Hematopoietic multipotent progenitor cell treated with erythropoietin and hydrocortisone succinate and interleukin-3 and kit ligand, for 6 days (in vitro differentiated cells): ENCODE data around the gene C6orf52.
"Not testable (repeated sequence)": the region's sequence is repeated elsewhere in the genome, so short reads cannot be mapped to it uniquely, and the experiment has no call there.

ENCODE experiments used
- DNase-seq: peaks from one replicate; pipeline ENCODE4 v3.0.0-alpha.2; 2015

Gene C6orf52

DNA sequence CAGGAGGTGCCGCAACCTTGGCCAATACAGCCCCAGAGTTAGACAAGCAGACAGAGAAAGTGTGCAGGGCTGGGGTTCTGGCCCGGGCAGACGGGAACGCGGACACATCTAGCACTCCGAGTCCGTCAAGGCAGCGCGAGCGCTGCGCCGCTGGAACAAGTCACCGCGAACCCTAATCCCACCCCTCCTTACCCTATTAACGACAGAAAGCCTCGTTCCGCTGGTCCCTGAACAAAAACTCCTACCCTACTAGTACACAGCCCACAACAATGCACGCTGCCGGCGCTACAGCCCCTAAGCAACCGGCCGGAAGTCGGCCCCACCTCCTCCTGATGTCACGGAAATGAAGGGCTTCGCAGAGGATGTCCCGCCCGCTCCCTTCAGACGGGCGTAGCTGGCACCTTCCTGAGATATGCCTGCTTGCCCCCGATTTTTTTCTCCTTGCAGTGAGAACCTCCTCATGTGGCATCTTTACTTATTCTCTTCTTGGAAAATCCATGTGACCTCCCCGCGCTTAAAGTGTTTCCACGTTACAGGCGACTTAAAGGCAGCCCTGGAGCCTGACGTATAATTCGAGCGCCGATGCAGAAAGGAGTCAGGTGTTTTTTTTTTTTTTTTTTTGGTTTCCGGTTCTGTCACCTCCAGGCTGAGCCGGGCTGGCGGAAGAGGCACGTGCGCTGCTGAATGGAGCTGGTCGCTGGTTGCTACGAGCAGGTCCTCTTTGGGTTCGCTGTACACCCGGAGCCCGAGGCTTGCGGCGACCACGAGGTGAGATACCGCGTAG lies at the start of gene C6orf52, which contains the start of gene PAK1IP1:
Gene C6orf52, minus strand, starts transcription at position 315 of the 784 bp plus-strand sequence. CDS start 7,066 bp downstream, outside the sequence.
Gene PAK1IP1, plus strand, starts transcription at position 671 of the 784 bp plus-strand sequence. Its CDS starts 14 bp downstream, at position 685.
- DNase-seq: peak; percentile 98

DNA sequence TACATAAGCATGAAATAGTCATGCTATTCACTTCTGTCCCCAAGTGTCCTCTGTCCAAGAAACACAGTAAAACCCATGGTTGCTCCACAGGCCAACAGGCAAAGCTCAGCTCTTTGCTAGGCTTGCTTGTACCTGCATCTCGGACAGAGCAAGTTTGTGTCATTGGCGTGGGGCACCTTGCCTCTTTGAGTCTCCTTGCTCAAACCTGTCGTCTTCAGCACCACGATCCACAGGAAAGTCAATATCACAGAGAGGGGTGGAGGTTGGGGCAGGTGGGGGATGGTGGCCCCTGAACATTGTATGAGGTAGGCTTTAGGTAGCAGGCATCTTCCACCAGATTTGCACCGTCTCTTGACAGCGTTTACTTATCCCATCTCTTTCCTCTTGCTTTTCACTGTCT lies 49.1 kb upstream of the C6orf52 start:
- DNase-seq: no peak

DNA sequence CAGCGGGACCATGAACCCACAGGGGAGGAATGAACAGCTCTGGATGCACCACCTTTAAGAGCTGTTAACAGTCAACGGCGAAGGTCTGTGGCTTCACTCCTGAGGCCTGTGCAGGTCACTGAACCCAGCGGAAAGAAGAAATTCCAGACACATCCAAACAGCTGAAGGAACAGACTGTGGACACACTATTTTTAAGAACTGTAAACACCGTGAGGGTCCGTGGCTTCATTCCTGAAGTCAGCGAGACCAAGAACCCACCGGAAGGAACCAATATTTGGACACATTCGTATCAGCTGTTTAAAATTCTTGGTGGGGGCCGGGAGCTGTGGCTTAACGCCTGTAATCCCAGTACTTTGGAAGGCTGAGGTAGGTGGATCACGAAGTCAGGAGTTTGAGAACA lies 47.8 kb upstream of the C6orf52 start:
- no peak for DNase-seq

DNA sequence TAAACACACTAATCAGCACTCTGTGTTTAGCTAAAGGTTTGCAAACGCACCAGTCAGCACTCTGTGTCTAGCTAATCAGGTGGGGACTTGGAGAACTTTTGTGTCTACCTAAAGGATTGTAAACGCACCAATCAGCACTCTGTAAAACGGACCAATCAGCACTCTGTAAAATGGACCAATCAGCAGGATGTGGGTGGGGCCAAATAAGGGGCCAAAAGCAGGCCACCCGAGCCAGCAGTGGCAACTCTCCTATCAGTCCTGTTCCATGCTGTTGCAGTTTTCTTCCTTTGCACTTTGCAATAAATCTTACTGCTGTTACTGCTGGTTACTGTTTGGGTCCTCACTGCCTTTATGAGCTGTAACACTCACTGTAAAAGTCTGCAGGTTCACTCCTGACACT lies 47.2 kb upstream of the C6orf52 start:
- DNase-seq: not testable (repeated sequence)

DNA sequence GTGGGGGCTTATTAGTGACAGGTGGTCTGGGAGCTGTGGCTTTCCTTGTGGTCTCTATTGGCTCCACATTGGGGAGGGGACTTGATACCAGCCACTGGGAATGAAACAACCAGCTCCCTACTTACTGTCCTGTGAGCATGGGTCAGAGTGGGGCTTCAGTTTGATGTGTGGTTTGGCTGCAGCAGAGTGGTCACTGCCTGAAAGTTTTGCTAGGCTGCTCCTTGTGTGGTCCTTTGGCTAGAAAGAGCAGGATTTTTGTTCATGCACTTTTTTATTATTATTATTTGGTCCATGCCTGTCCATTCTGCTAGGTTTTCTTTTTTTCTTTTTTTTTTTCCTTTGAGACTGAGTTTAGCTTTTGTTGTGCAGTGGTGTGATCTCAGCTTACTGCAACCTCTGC lies 45.6 kb upstream of the C6orf52 start:
- no peak for DNase-seq

DNA sequence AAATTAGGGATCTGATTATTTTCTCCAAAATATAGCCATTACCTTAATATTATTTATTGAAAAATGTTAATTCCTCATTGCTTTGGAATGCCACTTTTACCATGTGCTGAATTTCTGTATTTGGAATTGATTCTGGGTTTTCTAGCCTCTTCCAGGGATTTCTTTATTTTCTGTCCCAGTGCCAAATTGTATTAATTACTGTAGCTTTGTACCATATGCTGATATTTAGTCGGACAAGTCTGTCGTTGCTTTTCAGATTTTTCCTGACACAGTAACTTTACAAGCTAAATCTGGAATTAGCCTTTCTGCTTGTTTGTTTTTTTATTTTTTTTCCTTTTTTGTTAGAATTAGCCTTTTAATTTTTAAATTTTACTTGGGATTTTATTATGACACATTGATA lies 42.3 kb upstream of the C6orf52 start:
- no peak for DNase-seq

DNA sequence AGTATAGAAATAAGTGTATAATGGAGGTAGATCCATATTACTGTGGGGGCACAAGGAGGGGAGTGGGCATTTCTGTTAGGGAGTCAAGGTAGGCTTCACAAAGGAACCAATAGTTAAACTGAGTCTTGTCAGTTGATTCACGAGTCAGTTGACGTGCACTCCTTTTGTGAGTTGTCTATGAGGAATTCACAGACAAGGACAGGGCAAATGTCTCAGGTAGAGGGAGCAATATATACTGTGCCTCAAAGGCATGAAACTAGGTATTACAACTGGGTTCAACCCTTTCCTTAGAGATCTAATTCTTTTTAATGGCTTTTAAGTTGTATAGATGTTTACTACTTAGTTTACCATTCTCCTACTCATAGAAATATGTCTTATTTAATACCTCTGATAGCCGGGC lies 39.4 kb upstream of the C6orf52 start:
- DNase-seq: no peak

DNA sequence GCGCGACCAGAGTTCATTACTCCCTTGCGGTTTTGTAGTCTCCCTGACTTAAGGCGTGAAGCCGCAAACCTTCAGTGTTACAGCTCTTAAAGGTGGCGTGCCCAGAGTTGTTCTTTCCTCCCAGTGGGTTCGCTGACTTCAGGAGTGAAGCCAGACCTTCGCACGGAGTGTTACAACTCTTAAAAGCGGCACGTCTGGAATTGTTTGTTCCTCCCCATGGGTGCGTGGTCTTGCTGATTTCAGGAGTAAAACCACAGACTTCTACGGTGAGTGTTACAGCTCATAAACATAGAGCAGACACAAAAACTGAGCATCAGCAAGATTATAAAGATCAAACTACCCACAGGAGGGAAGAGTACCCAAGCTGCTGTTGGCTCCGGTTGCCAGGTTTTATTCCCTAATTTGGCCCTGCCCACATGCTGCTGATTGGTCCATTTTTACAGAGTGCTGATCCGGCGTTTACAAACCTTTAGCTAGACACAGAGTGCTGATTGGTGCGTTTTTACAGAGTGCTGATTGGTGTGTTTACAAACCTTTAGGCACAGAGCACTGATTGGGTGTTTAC lies 38.8 kb upstream of the C6orf52 start:
- no peak for DNase-seq

DNA sequence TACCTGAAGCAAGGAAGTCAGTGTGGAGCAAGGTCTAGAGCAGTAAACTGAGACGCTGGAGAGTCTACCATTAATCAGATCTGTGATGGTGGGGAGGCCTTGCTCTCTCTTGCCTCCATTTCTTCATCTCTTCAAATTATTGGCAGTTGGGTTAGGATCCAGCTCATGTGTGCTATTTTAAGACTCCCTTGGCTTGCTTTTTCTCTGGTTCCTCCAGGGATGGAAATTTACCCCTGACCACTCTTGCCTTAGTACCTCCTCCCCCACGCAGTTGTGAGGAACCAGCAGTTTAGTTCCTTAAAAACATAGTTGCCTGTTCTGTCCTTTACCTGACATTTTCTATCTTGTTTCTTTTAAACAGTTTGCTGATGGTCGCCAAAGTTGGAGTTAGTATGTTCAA lies 35.8 kb upstream of the C6orf52 start:
- DNase-seq: no peak

DNA sequence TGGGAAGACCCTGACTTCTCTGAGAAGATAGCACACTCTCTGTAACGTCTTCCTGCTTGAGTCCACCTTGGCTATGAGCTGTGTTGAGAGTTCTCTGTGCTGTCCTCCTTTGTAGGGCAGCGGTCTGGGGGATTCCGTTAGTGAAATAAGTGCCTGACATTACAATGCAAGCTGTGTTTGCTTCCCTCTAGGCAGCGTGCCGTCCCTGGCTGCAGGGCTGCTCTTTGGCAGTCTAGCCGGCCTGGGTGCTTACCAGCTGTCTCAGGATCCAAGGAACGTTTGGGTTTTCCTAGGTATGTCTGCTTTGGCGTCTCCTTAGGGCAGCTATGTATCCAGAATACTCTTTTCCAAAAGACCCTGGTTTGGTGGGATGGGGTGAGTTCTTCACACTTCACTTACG lies 31.3 kb upstream of the C6orf52 start:
- DNase-seq: no peak

DNA sequence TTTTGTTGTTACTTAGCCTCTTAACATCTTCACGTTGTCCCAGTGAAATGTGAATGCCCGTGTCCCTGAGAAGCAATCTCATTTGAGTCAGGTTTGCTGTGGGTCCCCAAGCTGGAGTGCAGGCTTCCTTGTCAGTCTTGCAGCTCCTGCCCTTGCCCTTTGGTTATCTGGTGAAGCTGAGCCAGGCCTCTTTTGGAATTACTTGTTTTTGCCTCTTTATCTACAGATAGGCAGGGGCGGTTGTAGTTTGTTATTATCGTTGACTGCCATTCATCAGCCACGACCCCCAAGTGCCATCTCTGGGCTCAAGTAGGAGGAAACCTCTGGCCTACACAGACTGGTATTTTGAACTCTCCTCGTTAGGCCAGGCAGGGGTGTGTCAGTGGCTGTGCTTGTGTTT lies 30.6 kb upstream of the C6orf52 start:
- DNase-seq: peak; percentile 94

DNA sequence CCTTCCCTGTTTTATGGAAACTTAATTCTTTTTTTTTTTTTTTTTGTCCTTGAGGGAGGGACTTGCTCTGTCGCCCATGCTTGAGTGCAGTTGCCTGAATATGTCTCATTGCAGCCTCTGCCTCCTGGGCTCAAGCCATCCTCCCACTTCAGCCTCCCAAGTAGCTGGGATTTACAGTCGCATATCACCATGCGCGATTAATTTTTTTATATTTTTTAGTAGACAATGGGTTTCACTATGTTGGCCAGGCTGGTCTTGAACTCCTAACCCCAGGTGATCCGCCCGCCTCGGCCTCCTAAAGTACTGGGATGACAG lies 29.1 kb upstream of the C6orf52 start:
- DNase-seq: no peak

DNA sequence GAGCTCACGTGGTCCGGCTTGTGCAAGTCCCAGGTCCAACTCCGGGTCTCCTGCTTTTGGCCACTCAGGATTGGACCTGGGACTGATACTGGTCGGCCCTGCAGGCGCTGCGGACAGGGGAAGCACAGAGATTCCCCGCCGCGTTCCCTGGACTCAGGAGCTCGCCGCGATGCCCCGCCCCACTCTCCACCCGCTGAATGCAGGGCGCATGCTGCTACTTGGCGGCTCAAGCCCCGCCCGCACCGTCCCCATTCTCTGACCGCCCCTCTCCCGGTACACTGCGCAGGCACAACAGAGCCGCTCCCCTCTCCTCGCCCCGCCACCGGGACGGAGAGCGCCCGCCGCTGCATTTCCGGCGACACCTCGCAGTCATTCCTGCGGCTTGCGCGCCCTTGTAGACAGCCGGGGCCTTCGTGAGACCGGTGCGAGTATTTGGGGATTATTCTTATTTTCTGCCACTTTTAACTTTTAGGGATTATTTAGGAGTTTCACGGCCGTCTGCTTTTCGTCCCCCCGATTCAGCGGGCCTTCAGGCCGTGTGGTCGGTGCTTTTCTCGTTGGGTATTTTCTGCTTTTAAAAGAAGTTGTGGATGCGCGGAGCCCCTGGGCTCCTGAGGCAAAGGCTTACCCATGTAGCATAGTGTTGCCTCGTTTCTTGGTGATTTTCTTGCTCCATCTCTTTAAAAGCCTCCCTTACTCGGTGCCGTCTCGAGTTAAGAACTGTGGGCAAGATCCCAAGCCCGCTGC lies 28.6 kb upstream of the C6orf52 start, which contains the start of gene TMEM14C:
Gene TMEM14C, plus strand, starts transcription at position 251 of the 747 bp plus-strand sequence. CDS start 1,544 bp downstream, outside the sequence.
- DNase-seq: peak; percentile 97

DNA sequence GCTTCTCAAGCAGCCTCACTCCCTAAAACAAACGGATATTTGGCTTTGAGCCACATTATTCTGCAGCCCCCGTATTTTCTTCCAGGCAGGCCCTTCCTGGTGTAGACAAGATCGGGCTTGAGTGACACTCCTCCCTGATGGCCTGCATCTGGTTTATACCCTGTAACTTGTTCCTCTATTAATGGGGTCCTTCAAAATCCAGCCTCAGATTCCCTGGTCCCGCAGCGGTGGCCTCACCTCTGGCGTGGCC lies 28.1 kb upstream of the C6orf52 start:
- no peak for DNase-seq

DNA sequence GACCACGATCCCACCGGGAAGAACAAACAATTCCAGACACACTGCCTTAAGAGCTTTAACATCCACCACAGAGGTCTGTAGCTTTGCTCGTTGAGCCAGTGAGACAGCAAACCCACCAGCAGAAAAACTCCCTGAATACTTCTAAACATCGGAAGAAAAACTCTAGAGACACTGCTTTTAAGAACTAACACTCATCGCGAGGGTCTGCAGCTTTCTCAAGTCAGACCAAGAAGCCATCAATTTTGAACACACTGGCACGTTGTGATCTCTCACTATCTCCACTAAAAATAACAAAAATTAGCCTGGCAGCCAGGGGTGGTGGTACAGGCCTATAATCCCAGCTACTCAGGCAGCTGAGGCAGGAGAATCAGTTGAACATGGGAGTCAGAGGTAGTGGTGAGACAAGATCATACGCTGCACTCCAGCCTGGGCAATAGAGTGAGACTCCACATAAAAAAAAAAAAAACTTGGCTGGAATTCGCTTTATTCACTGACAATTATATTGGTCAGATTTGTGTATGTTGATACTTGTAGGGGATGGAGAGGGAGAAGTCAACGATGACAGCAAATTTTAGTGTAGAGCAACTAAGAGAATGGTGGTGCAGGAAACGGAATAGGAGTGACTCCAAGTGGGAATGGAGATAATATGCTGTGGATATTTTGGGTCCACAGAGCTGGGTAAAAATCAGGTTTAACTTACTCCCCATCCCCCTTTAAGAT lies 27.6 kb upstream of the C6orf52 start:
- no peak for DNase-seq

DNA sequence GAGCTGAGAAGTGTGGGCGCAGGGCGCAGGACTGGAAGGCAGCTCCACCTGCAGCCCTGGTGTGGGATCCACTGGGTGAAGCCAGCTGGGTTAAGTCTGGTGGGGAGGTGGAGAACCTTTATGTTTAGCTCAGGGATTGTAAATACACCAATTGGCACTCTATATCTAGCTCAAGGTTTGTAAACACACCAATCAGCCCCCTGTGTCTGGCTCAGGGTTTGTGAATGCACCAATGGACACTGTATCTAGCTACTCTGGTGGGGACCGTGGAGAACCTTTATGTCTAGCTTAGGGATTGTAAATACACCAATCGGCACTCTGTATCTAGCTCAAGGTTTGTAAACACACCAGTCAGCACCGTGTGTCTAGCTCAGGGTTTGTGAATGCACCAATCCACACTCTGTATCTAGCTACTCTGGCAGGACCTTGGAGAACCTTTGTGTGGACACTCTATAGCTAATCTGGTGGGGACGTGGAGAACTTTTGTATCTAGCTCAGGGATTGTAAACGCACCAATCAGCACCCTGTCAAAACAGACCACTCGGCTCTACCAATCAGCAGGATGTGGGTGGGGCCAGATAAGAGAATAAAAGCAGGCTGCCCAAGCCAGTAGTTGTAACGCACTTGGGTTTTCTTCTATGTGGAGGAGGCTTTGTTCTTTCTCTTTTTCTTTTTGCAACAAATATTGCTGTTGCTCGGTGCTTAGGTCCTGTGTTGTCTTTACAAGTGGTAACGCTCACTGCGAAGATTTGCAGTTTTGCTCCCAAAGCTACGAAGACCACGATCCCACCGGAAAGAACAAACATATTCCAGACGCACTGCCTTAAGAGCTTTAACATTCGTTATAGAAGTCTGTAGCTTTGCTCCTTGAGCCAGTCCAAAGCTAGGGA lies 26.8 kb upstream of the C6orf52 start:
- DNase-seq: peak; percentile 58

DNA sequence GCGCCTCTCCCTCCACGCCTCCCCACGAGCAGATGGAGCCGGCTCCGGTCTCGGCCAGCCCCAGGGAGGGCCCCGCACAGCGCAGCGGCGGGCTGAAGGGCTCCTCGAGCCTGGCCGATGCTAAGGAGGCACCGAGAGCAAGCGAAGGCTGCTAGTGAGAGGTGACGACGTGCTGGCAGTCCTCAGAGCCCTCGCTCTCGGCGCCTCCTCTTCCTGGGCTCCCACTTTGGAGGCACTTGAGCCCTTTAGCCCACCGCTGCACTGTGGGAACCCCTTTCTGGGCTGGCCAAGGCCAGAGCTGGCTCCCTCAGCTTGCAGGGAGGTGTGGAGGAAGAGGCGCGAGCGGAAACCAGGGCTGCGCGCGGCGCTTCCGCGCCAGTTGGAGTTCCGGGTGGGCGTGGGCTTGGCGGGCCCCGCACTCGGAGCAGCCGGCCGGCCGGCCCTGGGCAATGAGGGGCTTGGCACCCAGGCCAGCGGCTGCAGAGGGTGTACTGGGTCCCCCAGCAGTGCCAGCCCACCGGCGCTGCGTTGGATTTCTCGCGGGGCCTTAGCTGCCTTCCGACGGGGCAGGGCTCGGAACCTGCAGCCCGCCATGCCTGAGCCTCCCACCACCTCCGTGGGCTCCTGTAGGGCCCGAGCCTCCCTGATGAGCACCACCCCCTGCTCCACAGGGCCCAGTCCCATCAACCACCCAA lies 26.0 kb upstream of the C6orf52 start:
- DNase-seq: peak; percentile 53

DNA sequence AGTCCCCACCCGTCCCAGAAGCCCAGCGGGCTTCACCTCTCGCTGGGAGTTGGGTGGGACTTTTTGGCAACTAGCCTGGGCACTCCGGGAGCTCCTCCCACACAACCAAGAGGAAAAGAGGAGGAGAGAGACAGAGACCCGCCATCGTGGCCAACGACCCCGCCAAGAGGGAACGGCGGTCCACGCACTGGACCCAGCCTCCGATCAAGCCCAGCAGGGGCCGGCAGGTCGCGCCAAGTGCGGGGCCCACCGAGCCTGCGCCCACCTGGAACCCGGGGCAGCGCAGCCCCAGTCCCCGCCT lies 25.5 kb upstream of the C6orf52 start:
- peak; percentile 50 for DNase-seq

DNA sequence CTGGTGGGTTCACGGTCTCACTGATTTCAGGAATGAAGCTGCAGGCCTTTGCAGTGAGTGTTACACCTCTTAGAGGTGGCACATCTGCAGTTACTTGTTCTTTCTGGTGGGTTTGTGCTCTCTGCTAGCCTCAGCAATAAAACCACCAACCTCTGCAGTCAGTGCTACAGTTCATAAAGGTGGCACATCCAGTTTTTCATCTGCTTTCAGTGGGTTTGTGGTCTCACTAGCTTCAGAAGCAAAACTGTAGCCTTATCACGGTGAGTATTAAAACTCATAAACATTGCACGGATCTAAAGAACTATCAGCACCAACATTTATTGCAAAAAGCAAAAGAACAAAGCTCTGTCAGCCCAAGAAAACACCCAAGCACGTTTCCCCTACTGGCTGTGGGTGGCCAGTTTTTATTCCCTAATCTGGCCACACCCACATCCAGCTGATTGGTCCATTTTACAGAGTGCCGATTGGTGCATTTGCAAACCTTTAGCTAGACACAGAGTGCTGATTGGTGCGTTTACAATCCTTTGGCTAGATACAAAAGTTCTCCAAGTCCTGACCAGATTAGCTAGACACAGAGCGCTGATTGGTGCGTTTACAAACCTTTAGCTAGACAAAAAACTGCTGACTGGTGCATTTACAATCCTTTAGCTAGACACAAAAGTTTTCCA lies 25.0 kb upstream of the C6orf52 start:
- peak; percentile 58 for DNase-seq

DNA sequence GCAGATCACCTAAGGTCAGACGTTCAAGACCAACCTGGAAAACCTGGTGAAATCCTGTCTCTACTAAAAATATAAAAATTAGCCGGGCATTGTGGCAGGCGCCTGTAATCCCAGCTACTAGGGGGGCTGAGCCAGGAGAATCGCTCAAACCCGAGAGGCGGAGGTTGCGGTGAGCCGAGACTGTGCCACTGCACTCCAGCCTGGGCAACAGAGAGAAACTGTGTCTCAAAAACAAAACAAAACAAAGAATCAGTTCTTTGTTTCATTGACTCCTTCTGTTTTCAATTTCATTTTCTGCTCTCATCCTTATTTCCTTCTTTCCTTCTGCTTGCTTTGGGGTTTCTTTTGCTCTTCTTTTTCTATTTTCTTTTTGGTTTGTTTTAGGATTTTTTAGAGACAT lies 19.5 kb upstream of the C6orf52 start:
- DNase-seq: no peak

DNA sequence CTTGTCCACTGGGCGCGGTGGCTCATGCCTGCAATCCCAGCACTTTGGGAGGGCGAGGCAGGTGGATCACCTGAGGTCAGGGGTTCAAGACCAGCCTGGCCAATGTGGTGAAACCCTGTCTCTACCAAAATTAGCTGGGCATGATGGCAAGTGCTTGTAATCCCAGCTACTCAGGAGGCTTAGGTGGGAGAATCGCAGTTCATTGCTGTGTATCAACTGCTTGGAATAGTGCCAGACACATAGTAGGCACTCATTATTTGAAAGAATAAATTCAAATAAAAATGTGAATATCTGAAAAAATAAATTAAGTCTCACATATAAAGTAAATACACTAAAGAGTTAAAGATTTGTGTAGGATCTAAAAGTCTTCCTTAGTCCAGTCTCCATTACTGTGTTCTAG lies 2.2 kb upstream of the C6orf52 start:
- DNase-seq: no peak
